OCI-LY1 (cell line): ENCODE measurements around the gene LAPTM5.

Experiments used
- EZH2 ChIP-seq: fragments of 200-600 bp; sonication (generic), shearing (Covaris generic); IDR thresholded peaks from 2 replicates; pipeline ENCODE4 v1.8.0; 2017; ENCODE audit warnings: borderline replicate concordance, mixed run types, mild to moderate bottlenecking, antibody characterized with exemption, low read length, moderate library complexity, mixed read lengths
- TF ChIP-seq, protein P1 (sequence below): fragments of 200-600 bp; sonication (generic), shearing (Covaris generic); IDR thresholded peaks from 2 replicates; pipeline ENCODE4 v1.5.1; 2017; ENCODE audit warnings: mild to moderate bottlenecking, antibody characterized with exemption, low read length, moderate library complexity, mixed read lengths

DNA sequence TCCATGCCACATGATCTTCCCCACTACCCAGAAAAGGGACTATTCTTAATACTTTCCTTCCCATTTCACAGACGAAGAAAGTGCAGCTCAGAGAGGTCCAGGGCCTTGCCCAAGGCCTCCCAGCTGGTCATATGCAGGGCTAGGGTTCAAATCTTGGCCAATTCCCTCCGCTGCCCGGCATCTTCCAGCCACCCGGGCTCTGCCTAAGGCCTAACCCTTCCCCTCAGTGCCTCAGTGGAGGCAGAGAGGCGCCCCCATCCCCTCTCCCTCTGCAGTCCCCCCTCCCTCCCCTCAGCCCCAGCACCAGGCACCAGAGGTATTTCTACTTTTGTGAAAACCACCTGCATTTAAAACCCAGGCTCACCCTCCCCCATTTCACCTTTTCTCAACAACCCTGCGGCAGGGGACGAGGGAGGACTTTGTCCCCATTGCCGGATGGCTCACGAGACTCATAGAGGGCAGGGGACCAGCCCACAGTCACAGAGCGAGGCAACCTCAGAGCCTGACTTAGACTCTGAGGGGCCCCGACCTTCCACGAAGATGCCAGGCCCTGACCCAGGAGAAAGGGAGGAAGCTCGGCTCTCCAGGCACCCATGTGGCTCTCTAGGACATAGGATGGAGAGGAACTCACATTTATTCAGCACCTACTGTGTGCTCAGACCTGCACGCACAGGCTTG lies 12.3 kb downstream of the LAPTM5 start:
- no peak for TF ChIP-seq EZH2
- TF ChIP-seq, protein P1, sequence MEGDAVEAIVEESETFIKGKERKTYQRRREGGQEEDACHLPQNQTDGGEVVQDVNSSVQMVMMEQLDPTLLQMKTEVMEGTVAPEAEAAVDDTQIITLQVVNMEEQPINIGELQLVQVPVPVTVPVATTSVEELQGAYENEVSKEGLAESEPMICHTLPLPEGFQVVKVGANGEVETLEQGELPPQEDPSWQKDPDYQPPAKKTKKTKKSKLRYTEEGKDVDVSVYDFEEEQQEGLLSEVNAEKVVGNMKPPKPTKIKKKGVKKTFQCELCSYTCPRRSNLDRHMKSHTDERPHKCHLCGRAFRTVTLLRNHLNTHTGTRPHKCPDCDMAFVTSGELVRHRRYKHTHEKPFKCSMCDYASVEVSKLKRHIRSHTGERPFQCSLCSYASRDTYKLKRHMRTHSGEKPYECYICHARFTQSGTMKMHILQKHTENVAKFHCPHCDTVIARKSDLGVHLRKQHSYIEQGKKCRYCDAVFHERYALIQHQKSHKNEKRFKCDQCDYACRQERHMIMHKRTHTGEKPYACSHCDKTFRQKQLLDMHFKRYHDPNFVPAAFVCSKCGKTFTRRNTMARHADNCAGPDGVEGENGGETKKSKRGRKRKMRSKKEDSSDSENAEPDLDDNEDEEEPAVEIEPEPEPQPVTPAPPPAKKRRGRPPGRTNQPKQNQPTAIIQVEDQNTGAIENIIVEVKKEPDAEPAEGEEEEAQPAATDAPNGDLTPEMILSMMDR, result no peak
